Measurements from ENCODE around the gene ZNF512B. TPM values are rescaled to one million over a fixed set of nuclear protein-coding genes. Genes with fewer than 3 reads are reported as not detected.

ZNF512B gene
- total RNA-seq, 2 experiments from 2014 or later = 7.2 to 14.3 TPM

- POLR2A ChIA-PET = interaction anchor here (0.6 kb wide), 1 partner anchor 309 kb away, joined by 3 read pairs; no protein-coding TSS in a partner anchor
- CTCF ChIA-PET (ENCODE audit: unreplicated experiment) = no interaction called here
- no peak for TF ChIP-seq CTCF (conservative IDR thresholded peaks at IDR 0.05; ENCODE audit: low read length)
- no peak for TF ChIP-seq EZH2phosphoT487 (IDR thresholded peaks at IDR 0.05; ENCODE audit: borderline replicate concordance, low read depth, low read length)
- Histone ChIP-seq H3K9me2 (ENCODE audit: insufficient read depth, low read length) (no peaks in the 10 kb centered on the region), H4K20me1 (ENCODE audit: insufficient read depth, low read length) (no peaks in the 10 kb centered on the region), H3K9me3 (ENCODE audit: low read length) (no peaks in the 10 kb centered on the region), H3K27ac (ENCODE audit: low read depth, low read length, poor library complexity, severe bottlenecking) (no peak overlapping the region), H3K4me1 (ENCODE audit: insufficient read depth, low read length, poor library complexity, severe bottlenecking) (peaks cover 28% of the 10 kb centered on the region), H3K4me2 (ENCODE audit: low read length) (no peak overlapping the region), H3K79me2 (ENCODE audit: insufficient read depth, low read depth, low read length) (peaks cover 16% of the 10 kb centered on the region; the same call in 1 of the 2 replicates), H2AFZ (ENCODE audit: low read length) (no peak overlapping the region), H3K4me3 (ENCODE audit: low read depth, low read length, poor library complexity, severe bottlenecking) (no peak overlapping the region), H3K36me3 (ENCODE audit: insufficient read depth, low read length) (no peaks in the 10 kb centered on the region; the same call in 1 of the 2 replicates)
- no peak for DNase-seq (ENCODE audit: low spot score)
- intact Hi-C loops (cut with micrococcal nuclease; ENCODE audit: unreplicated experiment) = no loop called here
- BruUV-seq (replicated peaks) = no TSS peak
These were observed 10.6 kb downstream of the ZNF512B start for GRCh38 chr20:63958964-63959698.

DNA sequence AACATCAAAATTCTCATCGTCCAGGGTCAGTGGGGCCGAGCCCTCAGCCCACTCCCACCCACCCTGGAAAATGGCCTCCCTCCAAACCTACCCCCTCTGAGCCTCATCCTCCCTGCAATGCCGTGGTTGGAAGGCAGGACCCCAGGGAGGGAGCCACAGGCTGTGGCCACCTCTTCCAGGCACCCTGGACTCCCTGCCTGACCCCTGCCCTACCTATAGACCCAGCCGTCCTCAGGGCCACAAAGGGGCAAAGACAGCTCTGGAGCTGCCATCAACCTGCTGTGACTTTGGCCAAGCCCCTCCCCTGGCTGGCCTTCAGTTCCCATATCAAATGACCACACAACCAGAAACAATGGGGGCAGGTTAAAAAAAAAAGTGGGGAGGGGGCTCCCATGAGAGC, 11.3 kb downstream of the ZNF512B start:
- Histone ChIP-seq H3K4me3 (ENCODE audit: low read depth, low read length, poor library complexity, severe bottlenecking) (no peak overlapping the region), H3K79me2 (ENCODE audit: insufficient read depth, low read depth, low read length) (peaks cover 21% of the 10 kb centered on the region; the same call in 1 of the 2 replicates), H3K4me2 (ENCODE audit: low read length) (peak overlapping the region; percentile 85; the same call in 1 of the 2 replicates), H2AFZ (ENCODE audit: low read length) (no peak overlapping the region), H3K36me3 (ENCODE audit: insufficient read depth, low read length) (no peaks in the 10 kb centered on the region; the same call in 1 of the 2 replicates), H4K20me1 (ENCODE audit: insufficient read depth, low read length) (no peaks in the 10 kb centered on the region), H3K27ac (ENCODE audit: low read depth, low read length, poor library complexity, severe bottlenecking) (no peak overlapping the region), H3K4me1 (ENCODE audit: insufficient read depth, low read length, poor library complexity, severe bottlenecking) (peaks cover 28% of the 10 kb centered on the region), H3K9me3 (ENCODE audit: low read length) (no peaks in the 10 kb centered on the region), H3K9me2 (ENCODE audit: insufficient read depth, low read length) (no peaks in the 10 kb centered on the region)
- TF ChIP-seq CTCF (conservative IDR thresholded peaks at IDR 0.05; ENCODE audit: low read length) = no peak
- no peak for TF ChIP-seq EZH2phosphoT487 (IDR thresholded peaks at IDR 0.05; ENCODE audit: borderline replicate concordance, low read depth, low read length)
- intact Hi-C loops (cut with micrococcal nuclease; ENCODE audit: unreplicated experiment) = no loop called here
- POLR2A ChIA-PET = interaction anchor here (0.6 kb wide), 1 partner anchor 308 kb away, joined by 3 read pairs; no protein-coding TSS in a partner anchor
- CTCF ChIA-PET (ENCODE audit: unreplicated experiment) = no interaction called here
- DNase-seq (ENCODE audit: low spot score) = no peak
- no TSS peak for BruUV-seq (replicated peaks)
